Activated CD8-positive, alpha-beta memory T cell treated with anti-CD3 and anti-CD28 coated beads, Interleukin-2, amount 10 ng/mL, durations not matched to agents 7 days and 5 days (primary cell): ENCODE data around the gene SLC1A2. TPM values are rescaled to one million over a fixed set of nuclear protein-coding genes. Genes with fewer than 3 reads are reported as not detected.

Source experiments
- ATAC-seq: fragments of 150-1000 bp; cut with Tn5 transposase; one replicate; pipeline ENCODE4 v1.10.0; 2021; ENCODE audit warnings: moderate library complexity
- CTCF ChIA-PET: fragments of 350-600 bp; sonication (Branson Sonifier 250); formaldehyde crosslinking; loops from one replicate; lab custom pipeline; 2021; ENCODE audit warnings: antibody characterized with exemption; lab: Charles Lee
- DNase-seq: peaks from one replicate; pipeline ENCODE4 v3.0.0-alpha.2; 2020
- H3K27ac Mint-ChIP-seq: one replicate; pipeline ENCODE4 v1.8.0; 2021; ENCODE audit warnings: mild to moderate bottlenecking, mixed read lengths
- H3K27me3 Mint-ChIP-seq: one replicate; pipeline ENCODE4 v1.8.0; 2021; ENCODE audit warnings: mixed read lengths
- H3K36me3 Mint-ChIP-seq: one replicate; pipeline ENCODE4 v1.8.0; 2021; ENCODE audit warnings: mild to moderate bottlenecking, mixed read lengths
- H3K4me1 Mint-ChIP-seq: one replicate; pipeline ENCODE4 v1.8.0; 2021; ENCODE audit warnings: mixed read lengths
- H3K4me3 Mint-ChIP-seq: one replicate; pipeline ENCODE4 v1.8.0; 2021; ENCODE audit warnings: mild to moderate bottlenecking, moderate library complexity, mixed read lengths
- H3K9me3 Mint-ChIP-seq: one replicate; pipeline ENCODE4 v1.8.0; 2022; ENCODE audit warnings: low read depth, mixed read lengths
- total RNA-seq, 2 experiments: library from RNA; stranded (reverse); gene quantifications; one replicate each; pipeline ENCODE4 v1.2.3, GENCODE V29; 2021

The SLC1A2 gene
- total RNA-seq, 2 experiments from 2014 or later: not detected

GRCh38 chr11:35425603-35426212 lies 6.3 kb upstream of the SLC1A2 start:
- DNase-seq (no peak), ATAC-seq (no peak)
- Mint-ChIP-seq H3K4me1 (no peaks in the 10 kb centered on the region), H3K27me3 (peaks cover 82% of the 10 kb centered on the region), H3K9me3 (no peaks in the 10 kb centered on the region), H3K27ac (no peak overlapping the region), H3K4me3 (no peak overlapping the region), H3K36me3 (no peaks in the 10 kb centered on the region)
- CTCF ChIA-PET: no interaction called here

GRCh38 chr11:35424157-35424940 lies 5.0 kb upstream of the SLC1A2 start:
- Mint-ChIP-seq H3K27ac (no peak overlapping the region), H3K4me1 (peaks cover 4% of the 10 kb centered on the region), H3K36me3 (no peaks in the 10 kb centered on the region), H3K9me3 (no peaks in the 10 kb centered on the region), H3K27me3 (peaks cover 90% of the 10 kb centered on the region), H3K4me3 (no peak overlapping the region)
- ATAC-seq (no peak), DNase-seq (no peak)
- CTCF ChIA-PET: no interaction called here

- peaks cover 7% of the 10 kb centered on the region for H3K4me1 Mint-ChIP-seq
- no peaks in the 10 kb centered on the region for H3K9me3 Mint-ChIP-seq
- DNase-seq: no peak
- CTCF ChIA-PET: interaction anchor here (1.7 kb wide), 1 partner anchor 29 kb away, joined by 4 read pairs; no protein-coding TSS in a partner anchor
- no peak overlapping the region for H3K27ac Mint-ChIP-seq
- peaks cover 91% of the 10 kb centered on the region for H3K27me3 Mint-ChIP-seq
- H3K4me3 Mint-ChIP-seq: no peak overlapping the region
- ATAC-seq: no peak
- H3K36me3 Mint-ChIP-seq: peaks cover 1% of the 10 kb centered on the region
Measured at GRCh38 chr11:35420371-35420770, 1.0 kb upstream of the SLC1A2 start.

GRCh38 chr11:35419830-35420333 lies 524 bp upstream of the SLC1A2 start:
- DNase-seq (no peak), ATAC-seq (no peak)
- H3K36me3 Mint-ChIP-seq: peaks cover 1% of the 10 kb centered on the region
- peaks cover 91% of the 10 kb centered on the region for H3K27me3 Mint-ChIP-seq
- CTCF ChIA-PET: interaction anchor here (1.2 to 1.7 kb wide), 2 partner anchors 10 to 28 kb away, joined by 3 to 4 read pairs; no protein-coding TSS in a partner anchor
- peaks cover 7% of the 10 kb centered on the region for H3K4me1 Mint-ChIP-seq
- no peak overlapping the region for H3K27ac Mint-ChIP-seq
- no peak overlapping the region for H3K4me3 Mint-ChIP-seq
- H3K9me3 Mint-ChIP-seq: no peaks in the 10 kb centered on the region

- ATAC-seq (no peak), DNase-seq (no peak)
- H3K27me3 Mint-ChIP-seq: peaks cover 94% of the 10 kb centered on the region
- CTCF ChIA-PET: interaction anchor here (1.2 to 1.7 kb wide), 2 partner anchors 11 to 27 kb away, joined by 3 to 4 read pairs; no protein-coding TSS in a partner anchor
- peaks cover 1% of the 10 kb centered on the region for H3K36me3 Mint-ChIP-seq
- peaks cover 7% of the 10 kb centered on the region for H3K4me1 Mint-ChIP-seq
- no peaks in the 10 kb centered on the region for H3K9me3 Mint-ChIP-seq
- peak overlapping the region; percentile 27 for H3K4me3 Mint-ChIP-seq
- H3K27ac Mint-ChIP-seq: peak overlapping the region; percentile 58
Measured at GRCh38 chr11:35418282-35419183, 825 bp downstream of the SLC1A2 start.

GRCh38 chr11:35415487-35415886 lies 3.9 kb downstream of the SLC1A2 start:
- H3K4me3 Mint-ChIP-seq: no peak overlapping the region
- H3K9me3 Mint-ChIP-seq: no peaks in the 10 kb centered on the region
- CTCF ChIA-PET: no interaction called here
- no peak overlapping the region for H3K27ac Mint-ChIP-seq
- H3K36me3 Mint-ChIP-seq: peaks cover 1% of the 10 kb centered on the region
- no peak for DNase-seq
- peaks cover 83% of the 10 kb centered on the region for H3K27me3 Mint-ChIP-seq
- peaks cover 7% of the 10 kb centered on the region for H3K4me1 Mint-ChIP-seq
- ATAC-seq: no peak

GRCh38 chr11:35414776-35415175 lies 4.6 kb downstream of the SLC1A2 start:
- CTCF ChIA-PET: no interaction called here
- Mint-ChIP-seq H3K27ac (no peak overlapping the region), H3K9me3 (no peaks in the 10 kb centered on the region), H3K36me3 (peaks cover 1% of the 10 kb centered on the region), H3K4me3 (no peak overlapping the region), H3K4me1 (peaks cover 3% of the 10 kb centered on the region), H3K27me3 (peaks cover 79% of the 10 kb centered on the region)
- ATAC-seq (no peak), DNase-seq (no peak)

GRCh38 chr11:35414311-35414710 lies 5.0 kb downstream of the SLC1A2 start:
- no peak overlapping the region for H3K27ac Mint-ChIP-seq
- peaks cover 76% of the 10 kb centered on the region for H3K27me3 Mint-ChIP-seq
- no peak for ATAC-seq
- H3K4me3 Mint-ChIP-seq: no peak overlapping the region
- DNase-seq: no peak
- CTCF ChIA-PET: no interaction called here
- no peaks in the 10 kb centered on the region for H3K9me3 Mint-ChIP-seq
- peaks cover 1% of the 10 kb centered on the region for H3K36me3 Mint-ChIP-seq
- peaks cover 3% of the 10 kb centered on the region for H3K4me1 Mint-ChIP-seq

GRCh38 chr11:35413598-35413997 lies 5.8 kb downstream of the SLC1A2 start:
- Mint-ChIP-seq H3K4me3 (no peak overlapping the region), H3K9me3 (no peaks in the 10 kb centered on the region), H3K27ac (no peak overlapping the region), H3K27me3 (peaks cover 75% of the 10 kb centered on the region), H3K4me1 (peaks cover 2% of the 10 kb centered on the region), H3K36me3 (peaks cover 1% of the 10 kb centered on the region)
- CTCF ChIA-PET: no interaction called here
- DNase-seq (no peak), ATAC-seq (no peak)

- ATAC-seq (no peak), DNase-seq (no peak)
- Mint-ChIP-seq H3K27ac (no peak overlapping the region), H3K27me3 (peaks cover 62% of the 10 kb centered on the region), H3K36me3 (no peaks in the 10 kb centered on the region), H3K9me3 (no peaks in the 10 kb centered on the region), H3K4me3 (no peak overlapping the region), H3K4me1 (no peaks in the 10 kb centered on the region)
- CTCF ChIA-PET: interaction anchor here (0.5 to 0.8 kb wide), 2 partner anchors 20 to 551 kb away, joined by 3 read pairs; no protein-coding TSS in a partner anchor
Measured at GRCh38 chr11:35412285-35412684, 7.1 kb downstream of the SLC1A2 start.

GRCh38 chr11:35407041-35407440 lies 12.3 kb downstream of the SLC1A2 start:
- Mint-ChIP-seq H3K27ac (no peak overlapping the region), H3K4me3 (no peak overlapping the region), H3K27me3 (peaks cover 24% of the 10 kb centered on the region), H3K9me3 (no peaks in the 10 kb centered on the region), H3K4me1 (no peaks in the 10 kb centered on the region), H3K36me3 (no peaks in the 10 kb centered on the region)
- ATAC-seq: no peak
- no peak for DNase-seq
- CTCF ChIA-PET: interaction anchor here (1.0 kb wide), 1 partner anchor 101 kb away, joined by 3 read pairs; no protein-coding TSS in a partner anchor

GRCh38 chr11:35404388-35404775 lies 15.0 kb downstream of the SLC1A2 start:
- Mint-ChIP-seq H3K4me3 (no peak overlapping the region), H3K36me3 (no peaks in the 10 kb centered on the region), H3K27ac (no peak overlapping the region), H3K4me1 (no peaks in the 10 kb centered on the region), H3K27me3 (peaks cover 23% of the 10 kb centered on the region), H3K9me3 (no peaks in the 10 kb centered on the region)
- DNase-seq: no peak
- CTCF ChIA-PET: interaction anchor here (1.3 kb wide), 1 partner anchor 12 kb away, joined by 5 read pairs; no protein-coding TSS in a partner anchor
- no peak for ATAC-seq
